H1 (cell line): ENCODE results near the gene TNRC6B. TPM values are rescaled to one million over a fixed set of nuclear protein-coding genes. Genes with fewer than 3 reads are reported as not detected.

ENCODE experiments used
- BCL11A ChIP-seq, 2 experiments: IDR thresholded peaks; one replicate each; pipeline ENCODE4 v1.6.1; 2011; ENCODE audit warnings: low read depth in 2 of 2, low read length in 2 of 2, mild to moderate bottlenecking in 2 of 2
- CBX8 ChIP-seq: fragments of 300-800, 300-1000 bp; sonication (generic); IDR thresholded peaks from 2 replicates; pipeline ENCODE4 v1.7.1; 2016; ENCODE audit warnings: low read depth, low read length, borderline replicate concordance
- CHD2 ChIP-seq: IDR thresholded peaks from 2 replicates; pipeline ENCODE4 v1.6.1; 2012; ENCODE audit warnings: low read length, improper control_type of control experiment
- SIX5 ChIP-seq: IDR thresholded peaks from 2 replicates; pipeline ENCODE4 v1.6.1; 2011; ENCODE audit warnings: mild to moderate bottlenecking, low read depth, low read length
- SP2 ChIP-seq: IDR thresholded peaks from 2 replicates; pipeline ENCODE4 v1.6.1; 2012; ENCODE audit warnings: mild to moderate bottlenecking, low read length, inconsistent platforms
- polyA plus RNA-seq, 7 experiments: library from polyadenylated mRNA; depleted of rRNA in 3 of 7; stranded (reverse) in 5 of 7; unstranded in 2 of 7; fragments of >200 nt in 5 of 7; fragments of 200-250 nt in 2 of 7; gene quantifications; 1 replicate in 5 of 7; 2 replicates in 1 of 7; 4 replicates in 1 of 7; pipeline versions ENCODE4 v1.2.1 to v1.2.3, GENCODE V29; 2011 to 2013; ENCODE audit warnings: missing spikeins in 2 of 7, mixed read lengths in 2 of 7
- total RNA-seq: library from RNA; stranded (reverse); fragmentation: NEBNext Ultra II Directional; extraction: Animal tissue kit (Norgen Biotek cat#: 25700); gene quantifications from 2 replicates; pipeline ENCODE4 v1.2.1, GENCODE V29; 2021

Gene TNRC6B
- total and polyA plus RNA-seq, 2 of the 8 experiments (the other 6 are each of a cell fraction or from before 2014, with no cell fraction given): 12.5 to 48.9 TPM

- TF ChIP-seq SIX5 (no peak), BCL11A (IDR thresholded peaks at IDR 0.05; ENCODE audit: low read depth in 2 of 2, low read length in 2 of 2) (no peak), SP2 (no peak), CBX8 (no peak), CHD2 (no peak)
- TF ChIP-seq, all 59 proteins: peak for 0
Observed at GRCh38 chr22:40367342-40367741, 189.6 kb downstream of the TNRC6B start (continued).
